IPS DF 19.7 (cell line): ENCODE data around the gene MAGED4.
"Not testable (repeated sequence)": the region's sequence is repeated elsewhere in the genome, so short reads cannot be mapped to it uniquely, and the experiment has no call there.

ENCODE experiments used
- DNase-seq: peaks from one replicate; pipeline ENCODE4 v3.0.0-alpha.2; 2013; ENCODE audit warnings: low read depth, low spot score

The MAGED4 gene

DNA sequence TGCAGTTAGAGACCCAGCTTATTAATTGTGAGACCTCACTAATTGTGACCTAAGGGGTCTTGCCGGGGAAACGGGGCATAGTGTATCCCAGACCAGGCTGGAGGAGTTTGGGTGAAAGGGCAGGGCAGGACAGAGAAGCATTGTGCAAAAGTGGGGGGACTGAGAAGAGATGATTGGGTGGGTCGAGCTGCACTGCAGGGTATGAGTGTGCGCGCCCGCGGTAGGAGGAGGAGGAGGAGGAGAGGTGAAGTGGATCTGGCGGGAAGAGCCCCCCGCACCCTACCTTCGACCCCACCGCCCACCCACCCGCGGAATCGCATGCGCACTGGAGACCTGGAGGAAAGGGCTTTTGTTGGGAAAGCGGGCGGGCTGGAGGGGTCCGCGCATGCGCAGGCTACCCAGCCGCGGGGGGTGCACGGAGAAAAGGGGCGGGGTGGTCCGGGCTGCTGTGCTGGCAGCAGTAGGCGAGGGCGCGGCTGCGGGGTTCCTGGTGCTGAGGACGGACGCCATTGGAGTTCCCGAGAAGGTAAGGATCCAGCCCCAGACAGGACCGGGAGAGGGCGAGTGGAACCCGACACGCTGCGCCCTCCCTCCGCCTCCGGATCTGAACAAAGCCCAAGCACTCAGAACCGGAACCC, at the start of gene MAGED4:
Gene MAGED4, plus strand, starts transcription at position 449 of the 638 bp plus-strand sequence. CDS start 1,035 bp downstream, outside the sequence.
- not testable (repeated sequence) for DNase-seq

- DNase-seq = no peak
Observed at GRCh38 chrX:52138830-52139544, 45.7 kb upstream of the MAGED4 start.

GRCh38 chrX:52139545-52139895, 45.2 kb upstream of the MAGED4 start:
- DNase-seq = no peak

GRCh38 chrX:52140020-52140419, 44.7 kb upstream of the MAGED4 start:
- DNase-seq = no peak

GRCh38 chrX:52150667-52151066, 34.0 kb upstream of the MAGED4 start:
- not testable (repeated sequence) for DNase-seq

DNA sequence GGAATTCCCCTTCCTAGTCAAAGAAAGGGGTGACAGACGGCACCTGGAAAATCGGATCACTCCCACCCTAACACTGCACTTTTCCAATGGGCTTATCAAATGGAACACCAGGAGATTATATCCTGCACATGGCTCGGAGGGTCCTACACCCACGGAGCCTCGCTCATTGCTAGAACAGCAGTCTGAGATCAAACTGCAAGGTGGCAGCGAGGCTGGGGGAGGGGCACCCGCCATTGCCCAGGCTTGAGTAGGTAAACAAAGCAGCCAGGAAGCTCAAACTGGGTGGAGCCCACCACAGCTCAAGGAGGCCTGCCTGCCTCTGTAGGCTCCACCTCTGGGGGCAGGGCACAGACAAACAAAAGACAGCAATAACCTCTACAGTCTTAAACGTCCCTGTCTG, 24.5 kb upstream of the MAGED4 start:
- not testable (repeated sequence) for DNase-seq

DNA sequence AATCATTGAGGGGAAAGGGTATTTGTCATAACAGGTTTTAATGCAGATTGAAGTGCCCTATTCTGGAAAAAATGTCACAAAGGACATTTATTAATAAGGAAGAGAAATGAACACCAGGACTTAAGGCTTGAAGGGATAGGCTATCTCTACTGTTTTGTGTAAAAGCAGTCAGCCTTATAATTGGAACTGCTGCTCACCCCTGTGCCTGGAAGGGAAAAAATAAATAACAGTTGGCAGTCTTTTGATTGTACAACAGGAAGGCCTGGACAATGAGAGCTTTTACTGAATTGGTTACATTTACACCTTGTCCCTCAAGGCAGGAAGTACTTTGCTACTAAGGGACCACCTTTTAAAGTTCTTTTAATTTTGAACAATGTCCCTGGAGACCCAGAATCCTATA, 17.8 kb upstream of the MAGED4 start:
- no peak for DNase-seq

DNA sequence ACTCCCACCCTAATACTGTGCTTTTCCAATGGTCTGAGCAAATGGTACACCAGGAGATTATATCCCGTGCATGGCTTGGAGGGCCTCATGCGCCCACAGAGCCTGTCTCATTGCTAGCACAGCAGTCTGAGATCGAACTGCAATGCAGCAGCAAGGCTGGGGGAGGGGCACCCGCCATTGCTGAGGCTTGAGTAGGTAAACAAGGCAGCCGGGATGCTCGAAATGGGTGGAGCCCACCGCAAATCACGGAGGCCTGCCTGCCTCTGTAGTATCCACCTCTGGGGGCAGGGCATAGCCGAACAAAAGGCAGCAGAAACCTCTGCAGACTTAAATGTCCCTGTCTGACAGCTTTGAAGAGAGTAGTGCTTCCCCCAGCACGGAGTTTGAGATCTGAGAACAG, 13.6 kb upstream of the MAGED4 start:
- DNase-seq = not testable (repeated sequence)

GRCh38 chrX:52185078-52185453, 378 bp downstream of the MAGED4 start:
- DNase-seq = not testable (repeated sequence)

DNA sequence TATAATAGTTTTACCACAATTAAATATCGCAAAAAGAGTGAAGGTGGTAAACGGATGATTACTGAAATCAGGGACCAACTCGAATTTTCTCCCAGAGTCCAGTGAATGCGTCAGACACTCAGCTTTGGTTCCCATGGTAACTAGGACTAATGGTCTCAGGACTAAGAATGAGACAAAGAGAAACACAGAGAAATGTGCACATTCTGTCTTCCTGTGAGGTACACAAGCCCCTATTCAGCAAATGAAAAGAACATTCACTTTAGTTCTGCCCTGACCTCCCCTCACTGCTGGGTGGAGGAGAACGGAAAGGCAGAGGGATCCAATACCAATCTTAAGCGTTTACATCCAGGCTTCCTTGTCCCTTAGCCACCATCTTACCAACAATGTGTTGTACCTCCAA, 26.7 kb downstream of the MAGED4 start:
- not testable (repeated sequence) for DNase-seq

DNA sequence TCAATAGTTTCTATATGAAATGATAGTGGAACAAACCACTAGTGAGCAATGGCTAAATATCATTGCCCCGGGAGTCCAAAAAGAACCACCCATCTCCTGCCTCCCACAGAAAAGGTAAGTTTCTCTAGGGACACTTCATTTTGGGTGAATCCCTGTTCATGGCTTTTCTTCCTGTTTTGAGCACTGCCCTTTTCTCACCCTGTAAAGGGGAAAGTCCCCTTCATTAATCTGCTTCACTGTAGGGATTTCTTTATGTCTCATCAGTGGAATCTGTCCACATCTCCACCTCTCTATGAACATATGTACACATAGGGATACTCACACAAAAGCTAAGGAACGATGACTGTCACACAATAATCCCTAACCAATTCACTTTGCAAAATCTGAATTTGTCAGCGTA, 28.6 kb downstream of the MAGED4 start:
- DNase-seq = no peak

DNA sequence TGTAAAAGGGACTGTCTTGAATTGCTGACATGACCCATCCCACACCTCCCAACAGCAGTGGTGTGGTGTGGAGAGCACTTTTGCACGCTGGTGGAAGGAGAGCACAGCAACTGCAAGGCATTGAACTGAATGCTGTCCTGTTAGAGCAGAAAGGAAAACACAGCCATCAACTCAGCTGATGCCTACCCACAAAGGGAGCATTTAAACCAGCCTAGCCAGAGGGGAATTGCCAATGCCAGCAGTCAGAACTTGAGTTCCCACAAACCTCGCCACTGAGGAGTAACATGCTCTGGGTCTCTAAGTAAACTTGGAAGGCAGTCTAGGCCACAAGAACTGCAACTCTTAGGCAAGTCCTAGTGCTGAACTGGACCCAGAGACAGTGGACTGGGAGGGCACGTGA, 31.9 kb downstream of the MAGED4 start:
- no peak for DNase-seq

DNA sequence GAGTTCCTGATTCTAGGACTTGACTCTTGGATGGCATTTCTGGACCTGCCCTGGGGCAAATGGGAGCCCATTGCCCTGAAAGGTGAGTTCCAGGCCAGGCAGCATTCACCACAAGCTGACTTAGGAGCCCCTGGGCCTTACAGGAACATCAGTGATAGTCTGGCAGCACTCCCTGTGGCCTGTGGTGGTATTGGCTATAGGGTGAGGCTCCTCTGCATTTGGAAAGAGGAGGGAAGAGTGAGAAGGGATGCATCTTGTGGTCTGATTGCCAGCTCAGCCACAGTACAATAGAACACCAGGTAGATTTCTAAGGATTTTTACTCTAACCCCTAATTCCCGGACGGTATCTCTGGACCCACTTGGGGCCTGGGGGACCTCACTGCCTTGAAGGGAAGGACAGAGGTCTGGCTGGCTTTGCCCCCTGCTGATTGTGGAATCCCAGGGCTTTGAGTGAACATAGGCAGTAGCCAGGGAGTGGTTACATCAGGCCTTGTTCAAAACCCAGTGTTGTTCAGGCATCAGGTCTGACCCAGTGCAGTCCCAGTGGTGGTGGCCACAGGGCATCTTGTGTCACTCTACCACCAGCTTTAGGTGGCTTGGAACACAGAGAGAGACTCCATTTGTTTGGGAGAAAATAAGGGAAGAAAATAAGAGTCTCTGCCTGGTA, 32.9 kb downstream of the MAGED4 start:
- DNase-seq = no peak

- DNase-seq = no peak
Observed at GRCh38 chrX:52220936-52221335, 36.2 kb downstream of the MAGED4 start.
